HG02623 (cell line): ENCODE measurements around the gene CLPSL2.
"Not testable (repeated sequence)": the region's sequence is repeated elsewhere in the genome, so short reads cannot be mapped to it uniquely, and the experiment has no call there.

Experiments
- ATAC-seq: cut with Tn5 transposase; IDR thresholded peaks from one replicate; pipeline ENCODE4 v1.9.1; 2021; ENCODE audit warnings: moderate library complexity; ENCODE audit not compliant: unreplicated experiment

CLPSL2 gene

GRCh38 chr6:35776364-35777215 is at the start of gene CLPSL2:
Gene CLPSL2 (plus strand): TSS chr6:35776598. CDS start chr6:35776619, 21 bp downstream.
- ATAC-seq: no peak

GRCh38 chr6:35727231-35727934 is 49.0 kb upstream of the CLPSL2 start:
- ATAC-seq: peak; percentile 11

- peak; percentile 34 for ATAC-seq
These were observed 48.3 kb upstream of the CLPSL2 start for GRCh38 chr6:35727935-35728682.

GRCh38 chr6:35728683-35729678 is 47.4 kb upstream of the CLPSL2 start:
- no peak for ATAC-seq

GRCh38 chr6:35729722-35730121 is 46.7 kb upstream of the CLPSL2 start:
- ATAC-seq: no peak

GRCh38 chr6:35730745-35731413 is 45.5 kb upstream of the CLPSL2 start:
- no peak for ATAC-seq

GRCh38 chr6:35731414-35731735 is 45.0 kb upstream of the CLPSL2 start:
- peak; percentile 35 for ATAC-seq

- peak; percentile 38 for ATAC-seq
These were observed 44.5 kb upstream of the CLPSL2 start for GRCh38 chr6:35731736-35732532.

GRCh38 chr6:35733633-35734032 is 42.8 kb upstream of the CLPSL2 start:
- ATAC-seq: no peak

GRCh38 chr6:35734319-35734718 is 42.1 kb upstream of the CLPSL2 start:
- not testable (repeated sequence) for ATAC-seq

GRCh38 chr6:35735452-35735851 is 40.9 kb upstream of the CLPSL2 start:
- ATAC-seq: no peak

- ATAC-seq: no peak
These were observed 40.0 kb upstream of the CLPSL2 start for GRCh38 chr6:35736253-35736894.

GRCh38 chr6:35736982-35737412 is 39.4 kb upstream of the CLPSL2 start, which contains the start of gene ARMC12:
Gene ARMC12 (plus strand): TSS chr6:35737032. CDS start chr6:35737109, 77 bp downstream.
- ATAC-seq: no peak

- peak; percentile 46 for ATAC-seq
These were observed 38.8 kb upstream of the CLPSL2 start for GRCh38 chr6:35737413-35738211.

- no peak for ATAC-seq
These were observed 36.5 kb upstream of the CLPSL2 start for GRCh38 chr6:35739645-35740524.

GRCh38 chr6:35742842-35743241 is 33.6 kb upstream of the CLPSL2 start:
- no peak for ATAC-seq

GRCh38 chr6:35745509-35745908 is 30.9 kb upstream of the CLPSL2 start:
- ATAC-seq: no peak
